GM18951 (cell line): ENCODE data around the gene PHF8.

Experiments
- POLR2A ChIP-seq: IDR thresholded peaks from 4 replicates; pipeline ENCODE4 v1.6.1; 2011; ENCODE audit warnings: mild to moderate bottlenecking; ENCODE audit not compliant: insufficient read length, insufficient read depth; ENCODE audit errors: extremely low read depth
- in situ Hi-C: fragments of 300-500 bp; cut with MboI; formaldehyde crosslinking; loops from one replicate; pipeline ENCODE4 v1.12.0; 2022; ENCODE audit warnings: low sequenced_read_pairs, mixed read lengths, inconsistent platforms; ENCODE audit not compliant: unreplicated experiment

PHF8 gene

GRCh38 chrX:54044126-54044876 lies at the start of gene PHF8:
PHF8 (minus strand) TSS chrX:54044473; CDS start chrX:54042728, 1,745 bp downstream.
- peak; percentile 13 for TF ChIP-seq POLR2A
- in situ Hi-C loops = no loop called here

GRCh38 chrX:54093571-54093970 lies 49.3 kb upstream of the PHF8 start:
- TF ChIP-seq POLR2A = no peak
- in situ Hi-C loops = no loop called here

GRCh38 chrX:54093159-54093558 lies 48.9 kb upstream of the PHF8 start:
- in situ Hi-C loops = no loop called here
- TF ChIP-seq POLR2A = no peak

DNA sequence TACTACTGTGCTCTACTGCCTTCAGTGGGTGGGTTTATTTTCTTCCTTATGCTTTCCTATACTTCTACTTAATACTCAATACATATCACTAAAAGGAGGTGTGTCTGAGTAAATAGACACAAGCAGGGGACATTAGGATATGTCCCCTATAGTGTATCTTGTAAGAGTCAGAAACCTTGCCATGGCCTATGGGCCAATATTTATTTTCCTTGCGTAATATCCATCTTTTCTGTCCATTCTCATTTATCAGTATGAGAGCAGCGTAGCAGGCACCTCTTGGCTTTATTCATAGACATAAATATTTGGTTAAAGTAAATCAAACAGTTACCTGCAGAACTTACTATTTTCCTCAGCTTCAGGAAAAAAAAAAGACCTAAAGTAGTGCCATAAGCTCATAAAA lies 46.6 kb upstream of the PHF8 start:
- TF ChIP-seq POLR2A = no peak
- in situ Hi-C loops = no loop called here

GRCh38 chrX:54089191-54089590 lies 44.9 kb upstream of the PHF8 start:
- in situ Hi-C loops = no loop called here

GRCh38 chrX:54087661-54088060 lies 43.4 kb upstream of the PHF8 start:
- TF ChIP-seq POLR2A = no peak
- in situ Hi-C loops = no loop called here

More at GRCh38 chrX:54089191-54089590, 44.9 kb upstream of the PHF8 start:
- no peak for TF ChIP-seq POLR2A

- TF ChIP-seq POLR2A = no peak
- in situ Hi-C loops = no loop called here
Observed at GRCh38 chrX:54085666-54086065, 41.4 kb upstream of the PHF8 start.

DNA sequence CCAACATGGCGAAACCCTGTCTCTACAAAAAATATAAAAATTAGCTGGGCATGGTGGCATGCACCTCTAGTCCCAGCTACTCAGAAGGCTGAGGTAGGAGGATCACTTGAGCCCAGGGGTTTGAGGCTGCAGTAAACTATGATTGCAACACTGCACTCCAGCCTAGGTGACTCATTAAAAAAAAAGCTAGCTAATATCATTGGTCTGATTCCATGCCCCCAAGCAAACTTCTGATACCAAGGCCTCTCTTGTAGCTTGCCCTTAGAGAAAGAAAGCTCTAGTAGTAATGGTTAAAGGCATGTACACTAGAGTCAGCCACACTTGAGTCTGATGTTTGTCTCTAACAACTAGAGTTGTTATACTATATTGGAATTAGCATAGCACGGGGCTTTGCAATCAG lies 32.6 kb upstream of the PHF8 start:
- TF ChIP-seq POLR2A = no peak
- in situ Hi-C loops = no loop called here

GRCh38 chrX:54074826-54075225 lies 30.6 kb upstream of the PHF8 start:
- in situ Hi-C loops = no loop called here
- TF ChIP-seq POLR2A = no peak

DNA sequence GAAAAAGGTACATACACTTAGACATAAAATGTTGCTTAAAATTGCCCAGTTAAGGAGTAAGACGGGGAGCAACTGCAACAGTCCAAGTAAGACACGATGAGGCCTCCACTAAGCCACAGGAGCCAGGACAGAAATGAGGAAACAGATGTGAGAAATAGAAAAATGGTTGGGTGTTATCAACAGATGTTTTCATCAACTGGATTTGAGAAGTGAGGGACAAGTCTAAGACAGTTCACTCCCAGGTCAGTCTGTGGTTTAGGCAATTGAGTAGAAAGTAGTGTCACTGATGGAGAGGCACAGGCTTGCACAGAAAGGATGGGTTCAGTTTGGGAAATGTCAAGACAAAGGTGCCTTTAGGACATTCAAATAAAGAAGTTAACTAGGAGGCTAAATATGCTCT lies 23.5 kb upstream of the PHF8 start:
- in situ Hi-C loops = no loop called here
- no peak for TF ChIP-seq POLR2A

GRCh38 chrX:54066841-54067240 lies 22.6 kb upstream of the PHF8 start:
- in situ Hi-C loops = no loop called here
- TF ChIP-seq POLR2A = no peak

- no peak for TF ChIP-seq POLR2A
- in situ Hi-C loops = no loop called here
Observed at GRCh38 chrX:54064564-54064963, 20.3 kb upstream of the PHF8 start.

DNA sequence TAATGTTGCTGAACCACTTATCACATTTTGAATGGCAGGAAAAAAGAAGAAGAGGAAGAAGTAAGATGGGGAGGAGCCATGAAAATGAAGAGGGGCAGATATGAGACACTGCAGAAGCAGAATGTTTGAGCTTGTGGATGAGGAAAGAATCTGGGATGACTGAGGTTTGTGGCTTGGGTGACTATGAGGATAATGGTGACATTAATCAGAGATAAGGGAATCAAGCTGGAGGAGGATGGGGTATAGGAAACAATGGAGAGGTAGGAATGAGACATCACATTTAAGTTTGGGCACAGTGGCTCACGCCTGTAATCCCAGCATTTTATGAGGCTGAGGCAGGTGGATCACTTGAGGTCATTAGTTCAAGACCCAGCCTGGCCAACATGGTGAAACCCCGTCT lies 19.1 kb upstream of the PHF8 start:
- in situ Hi-C loops = no loop called here
- TF ChIP-seq POLR2A = no peak

DNA sequence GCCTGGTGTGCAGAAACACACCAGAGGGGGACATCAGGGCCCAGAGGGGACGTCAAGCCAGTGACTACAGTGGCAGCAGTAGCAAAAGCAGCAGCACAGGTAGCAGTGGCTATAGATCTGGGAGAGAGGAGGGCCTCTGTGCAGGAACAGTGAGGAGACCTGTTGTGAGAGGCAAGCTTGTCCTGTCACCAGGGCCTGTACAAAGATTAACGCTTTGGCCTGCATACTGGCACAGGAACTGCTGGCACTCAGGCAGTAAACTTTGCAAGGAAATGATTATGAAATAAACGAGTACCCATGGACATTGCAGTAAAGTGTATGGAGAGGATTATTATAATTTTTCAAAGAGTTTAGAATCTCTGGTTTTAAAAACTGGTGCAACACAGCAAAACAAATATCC lies 5.5 kb upstream of the PHF8 start:
- TF ChIP-seq POLR2A = no peak
- in situ Hi-C loops = no loop called here
